GM21390 (cell line): ENCODE results near the gene OTX1.
"Not testable (repeated sequence)": the region's sequence is repeated elsewhere in the genome, so short reads cannot be mapped to it uniquely, and the experiment has no call there.

Source experiments
- ATAC-seq: cut with Tn5 transposase; IDR thresholded peaks from one replicate; pipeline ENCODE4 v1.9.1; 2021; ENCODE audit not compliant: unreplicated experiment

The OTX1 gene

GRCh38 chr2:63050334-63051041, at the start of gene OTX1:
OTX1 (plus strand) TSS chr2:63050830; CDS start chr2:63052991, 2,161 bp downstream.
- peak; percentile 77 for ATAC-seq

GRCh38 chr2:63001576-63001975, 49.1 kb upstream of the OTX1 start:
- no peak for ATAC-seq

- ATAC-seq: no peak
Observed at GRCh38 chr2:63003351-63003750, 47.3 kb upstream of the OTX1 start.

GRCh38 chr2:63007813-63008458, 42.7 kb upstream of the OTX1 start:
- no peak for ATAC-seq

- no peak for ATAC-seq
Observed at GRCh38 chr2:63008838-63009237, 41.8 kb upstream of the OTX1 start.

- ATAC-seq: no peak
Observed at GRCh38 chr2:63009490-63009889, 41.1 kb upstream of the OTX1 start.

- ATAC-seq: no peak
Observed at GRCh38 chr2:63012541-63012940, 38.1 kb upstream of the OTX1 start.

GRCh38 chr2:63013438-63013837, 37.2 kb upstream of the OTX1 start:
- no peak for ATAC-seq

- ATAC-seq: no peak
Observed at GRCh38 chr2:63015389-63015788, 35.2 kb upstream of the OTX1 start.

GRCh38 chr2:63018439-63018838, 32.2 kb upstream of the OTX1 start:
- ATAC-seq: no peak

GRCh38 chr2:63019686-63020085, 30.9 kb upstream of the OTX1 start:
- not testable (repeated sequence) for ATAC-seq

- ATAC-seq: no peak
Observed at GRCh38 chr2:63023444-63023843, 27.2 kb upstream of the OTX1 start.

- no peak for ATAC-seq
Observed at GRCh38 chr2:63027220-63027619, 23.4 kb upstream of the OTX1 start.

GRCh38 chr2:63029058-63029457, 21.6 kb upstream of the OTX1 start:
- no peak for ATAC-seq

- no peak for ATAC-seq
Observed at GRCh38 chr2:63034526-63034925, 16.1 kb upstream of the OTX1 start.

- no peak for ATAC-seq
Observed at GRCh38 chr2:63035169-63035568, 15.5 kb upstream of the OTX1 start.

GRCh38 chr2:63035660-63036059, 15.0 kb upstream of the OTX1 start:
- ATAC-seq: no peak

GRCh38 chr2:63038034-63038433, 12.6 kb upstream of the OTX1 start:
- no peak for ATAC-seq

- no peak for ATAC-seq
Observed at GRCh38 chr2:63040586-63040985, 10.0 kb upstream of the OTX1 start.

- ATAC-seq: no peak
Observed at GRCh38 chr2:63041592-63041991, 9.0 kb upstream of the OTX1 start.

- ATAC-seq: no peak
Observed at GRCh38 chr2:63044362-63045327, 6.0 kb upstream of the OTX1 start.

GRCh38 chr2:63046552-63046951, 4.1 kb upstream of the OTX1 start:
- no peak for ATAC-seq
